ENCODE results near the gene KDM4B.

Gene KDM4B

GRCh38 chr19:5091018-5091683 is 122.2 kb downstream of the KDM4B start:
- DNase-seq (ENCODE audit: low spot score) = peak; percentile 91

GRCh38 chr19:5091684-5092480 is 123.0 kb downstream of the KDM4B start:
- peak; percentile 42 for DNase-seq (ENCODE audit: low spot score)

- DNase-seq (ENCODE audit: low spot score) = no peak
These were observed 123.5 kb downstream of the KDM4B start for GRCh38 chr19:5092481-5092843.

- DNase-seq (ENCODE audit: low spot score) = no peak
These were observed 124.5 kb downstream of the KDM4B start for GRCh38 chr19:5093297-5093928.

DNA sequence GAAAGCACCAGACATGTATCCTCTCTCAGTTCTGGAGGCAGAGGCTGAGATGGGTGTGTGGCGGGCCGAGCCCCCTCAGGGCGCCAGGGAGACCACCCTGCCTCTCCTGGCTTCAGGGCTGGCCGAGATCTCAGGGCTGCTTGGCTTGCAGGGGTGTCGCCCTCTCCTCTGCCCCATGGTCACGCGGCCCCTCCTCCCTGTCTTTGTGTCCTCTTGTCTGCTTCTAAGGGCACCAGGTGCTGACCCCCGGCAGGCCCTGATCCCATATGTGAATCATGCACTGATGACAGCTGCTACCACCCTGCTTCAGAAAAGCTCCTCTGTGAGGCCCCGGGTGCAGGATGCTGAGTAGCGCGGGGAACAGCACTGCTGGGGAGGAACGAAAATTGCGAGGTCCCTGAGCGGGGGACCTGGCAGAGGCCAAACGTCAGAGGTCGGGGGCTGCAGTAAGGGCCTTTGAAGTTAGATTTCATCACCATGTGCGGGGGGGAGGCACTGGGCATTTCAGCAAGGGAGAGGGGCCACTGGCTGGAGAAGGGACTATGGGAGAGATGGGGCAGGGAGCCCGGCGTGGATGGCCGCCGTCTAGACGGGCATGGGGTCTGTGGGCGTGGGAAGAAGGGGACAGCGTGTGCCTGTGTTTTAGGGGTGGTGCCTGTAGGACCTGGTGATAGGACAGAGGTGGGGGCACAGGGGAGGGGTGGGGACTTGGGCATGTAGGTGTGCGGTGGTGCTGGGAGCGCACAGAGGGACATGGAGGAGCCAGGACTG is 125.2 kb downstream of the KDM4B start:
- DNase-seq (ENCODE audit: low spot score) = no peak

- no peak for DNase-seq (ENCODE audit: low spot score)
These were observed 126.1 kb downstream of the KDM4B start for GRCh38 chr19:5094768-5095567.

DNA sequence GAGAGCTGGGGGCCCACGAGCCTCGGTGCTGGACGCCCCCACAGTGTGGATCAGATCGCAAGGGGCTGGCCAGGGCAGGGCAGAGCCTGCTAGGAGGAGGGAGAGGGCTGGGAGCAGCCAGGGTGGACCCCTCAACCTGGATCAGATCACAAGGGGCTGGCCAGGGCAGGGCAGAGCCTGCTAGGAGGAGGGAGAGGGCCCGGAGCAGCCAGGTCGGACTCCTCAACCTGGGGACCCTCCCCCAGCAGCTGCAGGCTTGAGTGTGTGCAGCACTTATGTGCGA is 126.6 kb downstream of the KDM4B start:
- DNase-seq (ENCODE audit: low spot score) = no peak

DNA sequence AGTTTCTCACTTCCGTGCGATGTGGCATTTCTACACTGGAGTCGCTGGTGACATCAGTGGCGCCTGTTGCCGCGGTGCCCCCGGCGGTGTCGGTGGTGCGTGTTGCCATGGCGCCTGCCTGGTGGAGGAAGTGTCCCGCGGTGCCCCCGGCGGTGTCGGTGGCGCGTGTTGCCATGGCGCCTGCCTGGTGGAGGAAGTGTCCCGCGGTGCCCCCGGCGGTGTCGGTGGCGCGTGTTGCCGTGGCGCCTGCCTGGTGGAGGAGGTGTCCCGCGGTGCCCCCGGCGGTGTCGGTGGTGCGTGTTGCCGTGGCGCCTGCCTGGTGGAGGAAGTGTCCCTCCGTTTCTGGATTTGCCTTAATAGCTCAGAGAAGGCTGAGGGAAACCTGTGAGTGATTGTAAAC is 127.6 kb downstream of the KDM4B start:
- DNase-seq (ENCODE audit: low spot score) = no peak

DNA sequence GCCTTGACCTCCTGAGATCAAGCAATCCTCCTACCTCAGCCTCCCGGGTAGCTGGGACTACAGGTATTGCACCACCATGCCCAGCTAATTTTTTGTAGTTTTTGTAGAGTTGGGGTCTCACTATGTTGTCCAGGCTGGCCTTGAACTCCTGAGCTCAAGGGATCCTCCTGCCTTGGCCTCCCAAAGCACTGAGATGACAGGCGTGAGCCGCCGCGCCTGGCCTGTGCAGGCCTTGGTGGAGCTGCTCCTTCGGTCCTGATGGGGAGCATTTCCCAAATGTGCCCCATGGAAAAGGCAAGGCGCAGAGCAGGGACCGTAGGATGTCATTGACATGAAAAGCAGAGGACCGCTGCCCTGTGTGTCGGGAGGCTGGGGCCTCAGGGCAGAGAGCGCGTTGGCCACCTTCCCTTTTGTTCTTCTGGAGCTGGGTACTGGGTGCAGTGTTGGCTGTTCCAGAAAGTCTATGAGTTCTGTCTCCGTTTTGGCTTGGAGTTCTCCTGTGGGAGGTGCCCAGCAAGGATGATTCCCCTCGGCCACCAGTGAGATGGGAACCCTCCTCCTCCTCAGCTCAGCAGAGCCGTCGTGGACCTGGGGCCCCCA is 128.5 kb downstream of the KDM4B start:
- no peak for DNase-seq (ENCODE audit: low spot score)

DNA sequence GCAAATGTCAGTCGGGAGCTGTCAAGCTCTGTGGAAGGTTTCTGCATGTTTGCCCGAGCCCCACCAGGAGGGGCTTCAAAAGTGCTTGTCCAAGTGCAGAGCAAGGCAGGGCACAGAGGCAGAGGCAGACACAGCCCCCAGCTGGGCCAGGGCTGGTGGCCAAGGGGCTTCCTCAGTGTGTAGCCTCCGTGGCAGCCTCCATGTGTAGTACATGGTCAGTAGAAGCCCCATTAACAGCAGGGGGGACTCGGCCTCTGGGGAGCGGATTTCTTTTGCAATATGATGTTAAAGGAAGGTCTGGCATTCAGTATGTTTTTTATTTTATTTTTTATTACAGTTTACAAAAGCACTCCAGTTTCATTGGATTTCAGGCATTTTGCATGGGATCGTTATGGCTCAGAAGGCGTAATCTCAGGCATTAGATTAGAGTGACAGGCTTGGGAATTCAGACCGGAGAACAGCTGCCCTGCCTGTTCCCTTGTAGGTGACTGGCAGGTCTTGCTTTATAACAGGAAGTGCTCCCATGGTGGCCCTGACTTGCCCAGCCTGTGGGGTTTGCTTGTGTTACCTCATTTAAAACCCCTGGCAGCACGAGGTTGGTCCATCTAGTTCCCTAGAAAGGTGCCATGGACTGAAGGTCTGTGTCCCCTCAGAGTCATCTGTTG is 129.2 kb downstream of the KDM4B start:
- no peak for DNase-seq (ENCODE audit: low spot score)

GRCh38 chr19:5098646-5099045 is 129.7 kb downstream of the KDM4B start:
- no peak for DNase-seq (ENCODE audit: low spot score)

GRCh38 chr19:5099701-5100221 is 130.8 kb downstream of the KDM4B start:
- no peak for DNase-seq (ENCODE audit: low spot score)

GRCh38 chr19:5101871-5102270 is 133.0 kb downstream of the KDM4B start:
- no peak for DNase-seq (ENCODE audit: low spot score)

- no peak for DNase-seq (ENCODE audit: low spot score)
These were observed 133.6 kb downstream of the KDM4B start for GRCh38 chr19:5102520-5102919.

DNA sequence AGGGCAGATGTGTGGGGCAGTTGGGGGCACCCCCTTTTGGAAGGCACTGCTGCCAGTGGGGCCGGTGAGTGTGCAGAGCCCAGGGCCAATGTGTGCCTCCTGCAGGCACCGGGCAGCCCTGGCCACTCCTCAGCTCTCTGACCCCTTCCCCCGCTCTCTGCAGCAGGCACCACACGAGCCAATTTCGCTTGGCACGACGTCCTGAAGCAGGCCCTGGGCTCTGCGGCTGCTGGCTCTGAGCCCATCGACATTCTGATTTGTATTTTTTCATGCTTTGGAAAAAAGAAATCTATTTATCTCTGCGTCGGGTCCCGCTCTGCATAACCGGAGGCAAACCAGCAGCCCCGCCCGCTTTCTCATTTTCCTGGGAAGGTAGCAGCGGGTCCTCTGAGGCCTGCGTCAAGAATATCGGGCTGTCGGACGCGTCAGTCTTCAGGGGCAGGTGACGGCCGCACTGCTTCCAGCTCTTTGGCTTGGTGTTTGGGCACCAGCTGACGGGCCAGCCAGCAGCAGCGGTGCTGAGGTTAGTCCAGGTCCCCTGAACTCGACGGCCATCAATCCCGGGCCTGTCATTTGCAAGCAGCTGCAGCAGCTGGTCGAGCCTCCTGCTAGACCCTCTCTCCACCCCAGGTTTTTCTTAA is 134.3 kb downstream of the KDM4B start:
- DNase-seq (ENCODE audit: low spot score) = no peak

- DNase-seq (ENCODE audit: low spot score) = no peak
These were observed 135.0 kb downstream of the KDM4B start for GRCh38 chr19:5103812-5104410.

- no peak for DNase-seq (ENCODE audit: low spot score)
These were observed 136.0 kb downstream of the KDM4B start for GRCh38 chr19:5104871-5105351.

- no peak for DNase-seq (ENCODE audit: low spot score)
These were observed 137.3 kb downstream of the KDM4B start for GRCh38 chr19:5106191-5106726.

GRCh38 chr19:5106971-5107370 is 138.1 kb downstream of the KDM4B start:
- DNase-seq (ENCODE audit: low spot score) = no peak
